ENCODE measurements around the gene PDK2. TPM values are rescaled to one million over a fixed set of nuclear protein-coding genes. Genes with fewer than 3 reads are reported as not detected.
A peak's percentile ranks its signal among the peaks of the same experiment; 100 is the strongest.

Gene PDK2
- total RNA-seq, 1 donor from 2014 or later, result 37.1 TPM

- no peak for DNase-seq (ENCODE audit: low spot score, unreplicated experiment)
- Mint-ChIP-seq H3K36me3 (ENCODE audit: insufficient read depth) (no peaks in the 10 kb centered on the region), H3K27me3 (peaks cover 25% of the 10 kb centered on the region), H3K27ac (no peak overlapping the region), H3K4me3 (ENCODE audit: low read depth) (no peak overlapping the region), H3K9me3 (ENCODE audit: low read depth) (no peaks in the 10 kb centered on the region), H3K4me1 (ENCODE audit: low read depth) (peaks cover 7% of the 10 kb centered on the region)
- TF ChIP-seq CTCF (IDR thresholded peaks at IDR 0.05; ENCODE audit: unreplicated experiment), result no peak
Measured at GRCh38 chr17:50114401-50114800, 19.2 kb downstream of the PDK2 start.

- Mint-ChIP-seq H3K36me3 (ENCODE audit: insufficient read depth) (no peaks in the 10 kb centered on the region), H3K4me1 (ENCODE audit: low read depth) (peaks cover 7% of the 10 kb centered on the region), H3K9me3 (ENCODE audit: low read depth) (no peaks in the 10 kb centered on the region), H3K4me3 (ENCODE audit: low read depth) (no peak overlapping the region), H3K27ac (no peak overlapping the region), H3K27me3 (peaks cover 30% of the 10 kb centered on the region)
- peak; percentile 58 for TF ChIP-seq CTCF (IDR thresholded peaks at IDR 0.05; ENCODE audit: unreplicated experiment)
- no peak for DNase-seq (ENCODE audit: low spot score, unreplicated experiment)
Measured at GRCh38 chr17:50114849-50115357, 19.8 kb downstream of the PDK2 start.

- no peak for TF ChIP-seq CTCF (IDR thresholded peaks at IDR 0.05; ENCODE audit: unreplicated experiment)
- H3K36me3 Mint-ChIP-seq (ENCODE audit: insufficient read depth), result no peaks in the 10 kb centered on the region
- no peak for DNase-seq (ENCODE audit: low spot score, unreplicated experiment)
- H3K9me3 Mint-ChIP-seq (ENCODE audit: low read depth), result no peaks in the 10 kb centered on the region
- no peak overlapping the region for H3K4me3 Mint-ChIP-seq (ENCODE audit: low read depth)
- H3K27me3 Mint-ChIP-seq, result peaks cover 39% of the 10 kb centered on the region
- no peak overlapping the region for H3K27ac Mint-ChIP-seq
- H3K4me1 Mint-ChIP-seq (ENCODE audit: low read depth), result peaks cover 7% of the 10 kb centered on the region
Measured at GRCh38 chr17:50115756-50116155, 20.6 kb downstream of the PDK2 start.

- no peak overlapping the region for H3K4me3 Mint-ChIP-seq (ENCODE audit: low read depth)
- peaks cover 48% of the 10 kb centered on the region for H3K27me3 Mint-ChIP-seq
- H3K4me1 Mint-ChIP-seq (ENCODE audit: low read depth), result peaks cover 4% of the 10 kb centered on the region
- peak; percentile 78 for TF ChIP-seq CTCF (IDR thresholded peaks at IDR 0.05; ENCODE audit: unreplicated experiment)
- peak; percentile 81 for DNase-seq (ENCODE audit: low spot score, unreplicated experiment)
- no peaks in the 10 kb centered on the region for H3K9me3 Mint-ChIP-seq (ENCODE audit: low read depth)
- H3K36me3 Mint-ChIP-seq (ENCODE audit: insufficient read depth), result no peaks in the 10 kb centered on the region
- peak overlapping the region; percentile 62 for H3K27ac Mint-ChIP-seq
Measured at GRCh38 chr17:50117202-50118051, 22.3 kb downstream of the PDK2 start.

GRCh38 chr17:50118076-50118827 lies 23.1 kb downstream of the PDK2 start:
- H3K9me3 Mint-ChIP-seq (ENCODE audit: low read depth), result no peaks in the 10 kb centered on the region
- H3K27ac Mint-ChIP-seq, result no peak overlapping the region
- peaks cover 4% of the 10 kb centered on the region for H3K4me1 Mint-ChIP-seq (ENCODE audit: low read depth)
- no peak for DNase-seq (ENCODE audit: low spot score, unreplicated experiment)
- H3K36me3 Mint-ChIP-seq (ENCODE audit: insufficient read depth), result no peaks in the 10 kb centered on the region
- H3K4me3 Mint-ChIP-seq (ENCODE audit: low read depth), result no peak overlapping the region
- H3K27me3 Mint-ChIP-seq, result peaks cover 54% of the 10 kb centered on the region
- no peak for TF ChIP-seq CTCF (IDR thresholded peaks at IDR 0.05; ENCODE audit: unreplicated experiment)
